Vagina (tissue), 2 donors: ENCODE measurements around the gene NT5DC1. TPM values are rescaled to one million over a fixed set of nuclear protein-coding genes. Genes with fewer than 3 reads are reported as not detected.

Experiments
- DNase-seq, 2 donors: peaks; one replicate each; pipeline ENCODE4 v3.0.0-alpha.2; 2017; ENCODE audit errors: extremely low spot score in 2 of 2
- H3K27ac ChIP-seq: fragments of 200-600 bp; sonication (generic); one replicate; pipeline ENCODE4 v1.5.1; 2019
- H3K27me3 ChIP-seq: fragments of 200-600 bp; sonication (generic); one replicate; pipeline ENCODE4 v1.5.1; 2019
- H3K36me3 ChIP-seq, 2 donors: fragments of 200-600 bp; sonication (generic); one replicate each; pipeline ENCODE4 v1.5.1; 2017 to 2019
- H3K4me1 ChIP-seq: fragments of 200-600 bp; sonication (generic); one replicate; pipeline ENCODE4 v1.5.1; 2019
- H3K4me3 ChIP-seq, 2 donors: fragments of 200-600 bp; sonication (generic); 1 replicate in 1 of 2; 2 replicates in 1 of 2; pipeline ENCODE4 v1.5.1; 2016 to 2019
- H3K9me3 ChIP-seq: fragments of 200-600 bp; sonication (generic); one replicate; pipeline ENCODE4 v1.5.1; 2019
- CTCF ChIP-seq, 3 experiments: fragments of 450-650 bp in 2 of 3; fragments of 200-600 bp in 1 of 3; sonication (generic) in 1 of 3; IDR thresholded peaks; one replicate each; pipeline ENCODE4 v1.5.1; 2017 to 2019; ENCODE audit warnings: antibody characterized with exemption in 3 of 3, mild to moderate bottlenecking in 2 of 3, moderate library complexity in 2 of 3
- POLR2A ChIP-seq, 2 donors: fragments of 450-650 bp; IDR thresholded peaks; one replicate each; pipeline ENCODE4 v1.6.1; 2017; ENCODE audit warnings: antibody characterized with exemption in 2 of 2, mild to moderate bottlenecking in 2 of 2, moderate library complexity in 2 of 2
- POLR2AphosphoS5 ChIP-seq, 2 donors: sonication (generic); formaldehyde crosslinking; IDR thresholded peaks; one replicate each; pipeline ENCODE4 v1.9.0; 2017; ENCODE audit warnings: antibody characterized with exemption in 2 of 2, mild to moderate bottlenecking in 2 of 2, low read depth in 1 of 2; ENCODE audit not compliant: insufficient read depth in 1 of 2
- intact Hi-C: fragments of 100-400 bp; cut with DNase I; formaldehyde crosslinking; loops from one replicate; pipeline ENCODE4 v1.15.1; 2023
- total RNA-seq: library from RNA; depleted of rRNA; stranded (reverse); fragments of >200 nt; gene quantifications from one replicate; pipeline ENCODE4 v1.2.3, GENCODE V29; 2016

Gene NT5DC1
- total RNA-seq, 1 donor from 2014 or later, result 6.1 TPM

- no peak for TF ChIP-seq POLR2AphosphoS5 (IDR thresholded peaks at IDR 0.05; ENCODE audit: insufficient read depth in 1 of 2, low read depth in 1 of 2)
- TF ChIP-seq POLR2A (IDR thresholded peaks at IDR 0.05), result no peak
- H3K36me3 ChIP-seq, result no peaks in the 10 kb centered on the region
- no peak overlapping the region for H3K4me3 ChIP-seq
- H3K4me1 ChIP-seq, result no peaks in the 10 kb centered on the region
- no peaks in the 10 kb centered on the region for H3K27me3 ChIP-seq
- H3K9me3 ChIP-seq, result no peaks in the 10 kb centered on the region
- no peak for DNase-seq
- no peak overlapping the region for H3K27ac ChIP-seq
- intact Hi-C loops, result no loop called here
Observed at GRCh38 chr6:116214681-116215080, 114.0 kb downstream of the NT5DC1 start.

GRCh38 chr6:116215414-116215813 lies 114.8 kb downstream of the NT5DC1 start:
- TF ChIP-seq CTCF (IDR thresholded peaks at IDR 0.05) (no peak), POLR2AphosphoS5 (IDR thresholded peaks at IDR 0.05; ENCODE audit: insufficient read depth in 1 of 2, low read depth in 1 of 2) (no peak), POLR2A (IDR thresholded peaks at IDR 0.05) (no peak)
- no peak for DNase-seq
- no peaks in the 10 kb centered on the region for H3K4me1 ChIP-seq
- H3K4me3 ChIP-seq, result no peak overlapping the region
- no peaks in the 10 kb centered on the region for H3K36me3 ChIP-seq
- H3K9me3 ChIP-seq, result no peaks in the 10 kb centered on the region
- no peak overlapping the region for H3K27ac ChIP-seq
- intact Hi-C loops, result no loop called here
- H3K27me3 ChIP-seq, result no peaks in the 10 kb centered on the region

- TF ChIP-seq POLR2A (IDR thresholded peaks at IDR 0.05) (no peak), CTCF (IDR thresholded peaks at IDR 0.05) (peak in 2 of 3 experiments; percentile 13 to 40), POLR2AphosphoS5 (IDR thresholded peaks at IDR 0.05; ENCODE audit: insufficient read depth in 1 of 2, low read depth in 1 of 2) (no peak)
- Histone ChIP-seq H3K4me1 (no peaks in the 10 kb centered on the region), H3K36me3 (peaks cover 0 to 6% of the 10 kb centered on the region in 2 donors), H3K27me3 (no peaks in the 10 kb centered on the region), H3K9me3 (no peaks in the 10 kb centered on the region), H3K27ac (no peak overlapping the region), H3K4me3 (no peak overlapping the region)
- no peak for DNase-seq
- intact Hi-C loops, result no loop called here
Observed at GRCh38 chr6:116217069-116217468, 116.4 kb downstream of the NT5DC1 start.

GRCh38 chr6:116218172-116218633 lies 117.5 kb downstream of the NT5DC1 start:
- H3K27ac ChIP-seq, result no peak overlapping the region
- H3K4me1 ChIP-seq, result no peaks in the 10 kb centered on the region
- TF ChIP-seq POLR2A (IDR thresholded peaks at IDR 0.05), result no peak
- TF ChIP-seq POLR2AphosphoS5 (IDR thresholded peaks at IDR 0.05; ENCODE audit: insufficient read depth in 1 of 2, low read depth in 1 of 2), result no peak
- TF ChIP-seq CTCF (IDR thresholded peaks at IDR 0.05), result peak in 2 of 3 experiments; percentile 23 to 41
- H3K27me3 ChIP-seq, result no peaks in the 10 kb centered on the region
- H3K9me3 ChIP-seq, result no peaks in the 10 kb centered on the region
- no peak for DNase-seq
- peaks cover 0 to 6% of the 10 kb centered on the region in 2 donors for H3K36me3 ChIP-seq
- no peak overlapping the region for H3K4me3 ChIP-seq
- intact Hi-C loops, result no loop called here

- intact Hi-C loops, result no loop called here
- no peak overlapping the region for H3K4me3 ChIP-seq
- no peak for DNase-seq
- no peak for TF ChIP-seq CTCF (IDR thresholded peaks at IDR 0.05)
- H3K4me1 ChIP-seq, result no peaks in the 10 kb centered on the region
- peaks cover 0 to 6% of the 10 kb centered on the region in 2 donors for H3K36me3 ChIP-seq
- H3K9me3 ChIP-seq, result no peaks in the 10 kb centered on the region
- no peak overlapping the region for H3K27ac ChIP-seq
- no peaks in the 10 kb centered on the region for H3K27me3 ChIP-seq
Observed at GRCh38 chr6:116218866-116219265, 118.2 kb downstream of the NT5DC1 start.
